ENCODE data around the gene ADISSP. TPM values are rescaled to one million over a fixed set of nuclear protein-coding genes. Genes with fewer than 3 reads are reported as not detected.

The ADISSP gene
- total and polyA plus RNA-seq, 2 of the 13 experiments (the other 11 are each of a cell fraction or from before 2014, with no cell fraction given): 38.3 to 90.6 TPM

DNA sequence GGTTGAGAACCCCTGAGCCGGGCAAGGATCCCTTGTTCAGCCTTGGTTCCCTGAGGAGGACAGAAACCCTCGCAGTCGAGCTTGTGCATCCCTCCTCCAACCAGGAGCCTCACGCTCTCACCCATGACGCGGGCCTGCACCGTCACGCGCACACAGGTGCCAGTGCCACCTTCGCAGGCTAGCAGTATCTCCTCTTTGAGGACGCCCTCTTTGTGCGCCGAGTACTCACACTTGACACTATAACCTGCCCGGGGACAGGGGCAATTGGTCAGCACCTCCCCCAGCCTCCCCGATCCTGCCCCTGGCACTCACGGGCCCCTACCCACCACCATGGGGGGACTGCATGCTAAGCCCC, 13.3 kb downstream of the ADISSP start (continued):
- TF ChIP-seq, protein P1, sequence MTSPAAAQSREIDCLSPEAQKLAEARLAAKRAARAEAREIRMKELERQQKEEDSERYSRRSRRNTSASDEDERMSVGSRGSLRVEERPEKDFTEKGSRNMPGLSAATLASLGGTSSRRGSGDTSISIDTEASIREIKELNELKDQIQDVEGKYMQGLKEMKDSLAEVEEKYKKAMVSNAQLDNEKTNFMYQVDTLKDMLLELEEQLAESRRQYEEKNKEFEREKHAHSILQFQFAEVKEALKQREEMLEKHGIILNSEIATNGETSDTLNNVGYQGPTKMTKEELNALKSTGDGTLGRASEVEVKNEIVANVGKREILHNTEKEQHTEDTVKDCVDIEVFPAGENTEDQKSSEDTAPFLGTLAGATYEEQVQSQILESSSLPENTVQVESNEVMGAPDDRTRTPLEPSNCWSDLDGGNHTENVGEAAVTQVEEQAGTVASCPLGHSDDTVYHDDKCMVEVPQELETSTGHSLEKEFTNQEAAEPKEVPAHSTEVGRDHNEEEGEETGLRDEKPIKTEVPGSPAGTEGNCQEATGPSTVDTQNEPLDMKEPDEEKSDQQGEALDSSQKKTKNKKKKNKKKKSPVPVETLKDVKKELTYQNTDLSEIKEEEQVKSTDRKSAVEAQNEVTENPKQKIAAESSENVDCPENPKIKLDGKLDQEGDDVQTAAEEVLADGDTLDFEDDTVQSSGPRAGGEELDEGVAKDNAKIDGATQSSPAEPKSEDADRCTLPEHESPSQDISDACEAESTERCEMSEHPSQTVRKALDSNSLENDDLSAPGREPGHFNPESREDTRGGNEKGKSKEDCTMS (CRISPR knock-in tag; conservative IDR thresholded peaks at IDR 0.05): no peak
- TF ChIP-seq, protein P2, sequence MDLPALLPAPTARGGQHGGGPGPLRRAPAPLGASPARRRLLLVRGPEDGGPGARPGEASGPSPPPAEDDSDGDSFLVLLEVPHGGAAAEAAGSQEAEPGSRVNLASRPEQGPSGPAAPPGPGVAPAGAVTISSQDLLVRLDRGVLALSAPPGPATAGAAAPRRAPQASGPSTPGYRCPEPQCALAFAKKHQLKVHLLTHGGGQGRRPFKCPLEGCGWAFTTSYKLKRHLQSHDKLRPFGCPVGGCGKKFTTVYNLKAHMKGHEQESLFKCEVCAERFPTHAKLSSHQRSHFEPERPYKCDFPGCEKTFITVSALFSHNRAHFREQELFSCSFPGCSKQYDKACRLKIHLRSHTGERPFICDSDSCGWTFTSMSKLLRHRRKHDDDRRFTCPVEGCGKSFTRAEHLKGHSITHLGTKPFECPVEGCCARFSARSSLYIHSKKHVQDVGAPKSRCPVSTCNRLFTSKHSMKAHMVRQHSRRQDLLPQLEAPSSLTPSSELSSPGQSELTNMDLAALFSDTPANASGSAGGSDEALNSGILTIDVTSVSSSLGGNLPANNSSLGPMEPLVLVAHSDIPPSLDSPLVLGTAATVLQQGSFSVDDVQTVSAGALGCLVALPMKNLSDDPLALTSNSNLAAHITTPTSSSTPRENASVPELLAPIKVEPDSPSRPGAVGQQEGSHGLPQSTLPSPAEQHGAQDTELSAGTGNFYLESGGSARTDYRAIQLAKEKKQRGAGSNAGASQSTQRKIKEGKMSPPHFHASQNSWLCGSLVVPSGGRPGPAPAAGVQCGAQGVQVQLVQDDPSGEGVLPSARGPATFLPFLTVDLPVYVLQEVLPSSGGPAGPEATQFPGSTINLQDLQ (CRISPR knock-in tag; IDR thresholded peaks at IDR 0.05): no peak

- Histone ChIP-seq H3K79me2 (ENCODE audit: insufficient read depth, low read length) (no peaks in the 10 kb centered on the region), H2AFZ (ENCODE audit: low read length) (no peak overlapping the region), H3K4me2 (ENCODE audit: low read depth, low read length) (no peak overlapping the region), H3K27ac (ENCODE audit: extremely low read length, insufficient read depth, low read length) (no peak overlapping the region), H4K20me1 (ENCODE audit: insufficient read depth, low read length) (no peaks in the 10 kb centered on the region), H3K4me3 (replicated peaks in 1 of 3; ENCODE audit: insufficient read depth in 1 of 3, low read depth in 2 of 3, low read length in 3 of 3) (no peak overlapping the region), H3K9ac (ENCODE audit: insufficient read depth, low read depth, low read length) (no peak overlapping the region), H3K4me1 (ENCODE audit: insufficient read depth, low read length) (peaks cover 15% of the 10 kb centered on the region), H3K27me3 (ENCODE audit: control insufficient read depth in 1 of 2, insufficient read depth in 2 of 2, low read length in 2 of 2) (peaks cover under 1 to 6% of the 10 kb centered on the region in 2 experiments; a peak in 2 of 5 replicates), H3K9me3 (ENCODE audit: low read length) (no peaks in the 10 kb centered on the region), H3K36me3 (replicated peaks in 1 of 2; ENCODE audit: control insufficient read depth in 1 of 2, insufficient read depth in 2 of 2, low read length in 2 of 2) (peaks cover 26 to 27% of the 10 kb centered on the region in 2 experiments; a peak in 4 of 5 replicates)
- ATAC-seq: no peak
- 95% methylated on average over 23 of the region's 26 CpGs for WGBS (ENCODE audit: low lambda C conversion rate)
- FAIRE-seq: no peak
- no peak for DNase-seq (ENCODE audit: low spot score)
- in situ Hi-C loops (cut with HindIII; ENCODE audit: extremely low pct_ligation_motif_present, low pct_unique_long_range_greater_than_20kb) (no loop called here), intact Hi-C loops (cut with micrococcal nuclease; ENCODE audit: unreplicated experiment) (loop anchor here (1.0 to 2.0 kb wide), 4 partner anchors 15 to 102 kb away; partner anchors contain the start of gene SPEF1)
- ChIA-PET POLR2A (interaction anchor here (3.9 kb wide), 1 partner anchor 14 kb away, joined by 21 read pairs; the partner anchor contains the start of gene ADISSP), CTCF (ENCODE audit: low intra/inter-chr PET ratio, low total read pairs) (interaction anchor here (0.6 to 1.7 kb wide), 10 partner anchors 13 to 331 kb away, joined by 3 to 9 read pairs (median 6); partner anchors contain the start of genes AP5S1 and SPEF1)
- TSS peak; percentile 35 for BruUV-seq (replicated peaks)
- no peak for TF ChIP-seq ESRRA (CRISPR knock-in tag; IDR thresholded peaks at IDR 0.05; ENCODE audit: low read depth)
- TF ChIP-seq, protein P3, sequence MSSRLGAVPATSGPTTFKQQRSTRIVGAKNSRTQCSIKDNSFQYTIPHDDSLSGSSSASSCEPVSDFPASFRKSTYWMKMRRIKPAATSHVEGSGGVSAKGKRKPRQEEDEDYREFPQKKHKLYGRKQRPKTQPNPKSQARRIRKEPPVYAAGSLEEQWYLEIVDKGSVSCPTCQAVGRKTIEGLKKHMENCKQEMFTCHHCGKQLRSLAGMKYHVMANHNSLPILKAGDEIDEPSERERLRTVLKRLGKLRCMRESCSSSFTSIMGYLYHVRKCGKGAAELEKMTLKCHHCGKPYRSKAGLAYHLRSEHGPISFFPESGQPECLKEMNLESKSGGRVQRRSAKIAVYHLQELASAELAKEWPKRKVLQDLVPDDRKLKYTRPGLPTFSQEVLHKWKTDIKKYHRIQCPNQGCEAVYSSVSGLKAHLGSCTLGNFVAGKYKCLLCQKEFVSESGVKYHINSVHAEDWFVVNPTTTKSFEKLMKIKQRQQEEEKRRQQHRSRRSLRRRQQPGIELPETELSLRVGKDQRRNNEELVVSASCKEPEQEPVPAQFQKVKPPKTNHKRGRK (CRISPR knock-in tag; IDR thresholded peaks at IDR 0.05): no peak
- peak; percentile 65 for TF ChIP-seq ZNF629 (CRISPR knock-in tag; conservative IDR thresholded peaks at IDR 0.05)
- no peak for TF ChIP-seq MTA1 (CRISPR knock-in tag; IDR thresholded peaks at IDR 0.05; ENCODE audit: borderline replicate concordance)
- TF ChIP-seq KDM2A (CRISPR knock-in tag; IDR thresholded peaks at IDR 0.05; ENCODE audit: borderline replicate concordance, low read depth): peak; percentile 3; the same call in 1 of the 2 replicates
- no peak for TF ChIP-seq SETDB1 (CRISPR knock-in tag; IDR thresholded peaks at IDR 0.05; ENCODE audit: borderline replicate concordance)
- TF ChIP-seq CHCHD3 (CRISPR knock-in tag; IDR thresholded peaks at IDR 0.05): no peak
- no peak for TF ChIP-seq ZNF3 (CRISPR knock-in tag; IDR thresholded peaks at IDR 0.05)
- TF ChIP-seq, protein P4, sequence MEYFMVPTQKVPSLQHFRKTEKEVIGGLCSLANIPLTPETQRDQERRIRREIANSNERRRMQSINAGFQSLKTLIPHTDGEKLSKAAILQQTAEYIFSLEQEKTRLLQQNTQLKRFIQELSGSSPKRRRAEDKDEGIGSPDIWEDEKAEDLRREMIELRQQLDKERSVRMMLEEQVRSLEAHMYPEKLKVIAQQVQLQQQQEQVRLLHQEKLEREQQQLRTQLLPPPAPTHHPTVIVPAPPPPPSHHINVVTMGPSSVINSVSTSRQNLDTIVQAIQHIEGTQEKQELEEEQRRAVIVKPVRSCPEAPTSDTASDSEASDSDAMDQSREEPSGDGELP (IDR thresholded peaks at IDR 0.05; ENCODE audit: borderline replicate concordance, low read depth): no peak
- no peak for TF ChIP-seq TAF1 (CRISPR knock-in tag; IDR thresholded peaks at IDR 0.05)
- no peak for TF ChIP-seq LBX2 (CRISPR knock-in tag; IDR thresholded peaks at IDR 0.05; ENCODE audit: borderline replicate concordance)
These were observed 13.9 kb downstream of the ADISSP start for GRCh38 chr20:3753501-3754275.

Measured in HepG2 (cell line).